ENCODE data around the gene INVS.

GRCh38 chr9:100088202-100088601, 10.8 kb upstream of the INVS start:
- TF ChIP-seq JUND (IDR thresholded peaks at IDR 0.05) (no peak), CTCF (IDR thresholded peaks at IDR 0.05) (no peak), TCF12 (IDR thresholded peaks at IDR 0.05) (no peak), POLR2AphosphoS5 (IDR thresholded peaks at IDR 0.05; ENCODE audit: low read depth, low read length) (no peak), NFIC (IDR thresholded peaks at IDR 0.05; ENCODE audit: borderline replicate concordance) (no peak), TAF1 (IDR thresholded peaks at IDR 0.05; ENCODE audit: borderline replicate concordance, low read depth, low read length) (no peak), FOXM1 (IDR thresholded peaks at IDR 0.05; ENCODE audit: low read depth) (no peak), RFX5 (IDR thresholded peaks at IDR 0.05; ENCODE audit: low read length) (no peak), RAD21 (IDR thresholded peaks at IDR 0.05; ENCODE audit: low read length) (no peak), MEF2A (IDR thresholded peaks at IDR 0.05; ENCODE audit: borderline replicate concordance, low read depth) (no peak)

Data from SK-N-SH (cell line).